GM18511 (cell line): ENCODE measurements around the gene TEK.
"Not testable (repeated sequence)": the region's sequence is repeated elsewhere in the genome, so short reads cannot be mapped to it uniquely, and the experiment has no call there.

Experiments used
- ATAC-seq: cut with Tn5 transposase; IDR thresholded peaks from one replicate; pipeline ENCODE4 v1.9.1; 2021; ENCODE audit warnings: mild to moderate bottlenecking, moderate library complexity; ENCODE audit not compliant: unreplicated experiment

TEK gene

GRCh38 chr9:27108981-27109541, at the start of gene TEK:
TEK (plus strand) TSS chr9:27109225; CDS start chr9:27109591, 366 bp downstream.
- ATAC-seq = no peak

- ATAC-seq = no peak
Observed at GRCh38 chr9:27059412-27059811, 49.6 kb upstream of the TEK start.

GRCh38 chr9:27059907-27060306, 49.1 kb upstream of the TEK start:
- no peak for ATAC-seq

- ATAC-seq = no peak
Observed at GRCh38 chr9:27065288-27065687, 43.7 kb upstream of the TEK start.

GRCh38 chr9:27073841-27074728, 34.9 kb upstream of the TEK start:
- ATAC-seq = no peak

- ATAC-seq = no peak
Observed at GRCh38 chr9:27078685-27079084, 30.3 kb upstream of the TEK start.

- ATAC-seq = no peak
Observed at GRCh38 chr9:27085456-27085855, 23.6 kb upstream of the TEK start.

GRCh38 chr9:27086818-27087680, 22.0 kb upstream of the TEK start:
- no peak for ATAC-seq

- ATAC-seq = no peak
Observed at GRCh38 chr9:27088981-27089380, 20.0 kb upstream of the TEK start.

- no peak for ATAC-seq
Observed at GRCh38 chr9:27089706-27090105, 19.3 kb upstream of the TEK start.

GRCh38 chr9:27090231-27090630, 18.8 kb upstream of the TEK start:
- no peak for ATAC-seq

GRCh38 chr9:27090711-27091110, 18.3 kb upstream of the TEK start:
- ATAC-seq = no peak

GRCh38 chr9:27092496-27092895, 16.5 kb upstream of the TEK start:
- not testable (repeated sequence) for ATAC-seq

GRCh38 chr9:27093384-27094067, 15.5 kb upstream of the TEK start:
- ATAC-seq = not testable (repeated sequence)

GRCh38 chr9:27094640-27095298, 14.3 kb upstream of the TEK start:
- ATAC-seq = no peak

GRCh38 chr9:27107241-27107640, 1.8 kb upstream of the TEK start:
- no peak for ATAC-seq

GRCh38 chr9:27109621-27110020, 596 bp downstream of the TEK start:
- ATAC-seq = no peak

GRCh38 chr9:27110181-27110580, 1.2 kb downstream of the TEK start:
- no peak for ATAC-seq

- ATAC-seq = no peak
Observed at GRCh38 chr9:27112235-27112634, 3.2 kb downstream of the TEK start.

- ATAC-seq = no peak
Observed at GRCh38 chr9:27117489-27118135, 8.6 kb downstream of the TEK start.
